HFFc6 (cell line): ENCODE results near the gene CRAMP1. TPM values are rescaled to one million over a fixed set of nuclear protein-coding genes. Genes with fewer than 3 reads are reported as not detected.

Experiments used
- DNase-seq: peaks from one replicate; pipeline ENCODE4 v3.0.0-alpha.2; 2018
- H3K27ac Mint-ChIP-seq: 2 replicates; pipeline ENCODE4 v1.8.0; 2020; ENCODE audit warnings: mild to moderate bottlenecking, mixed read lengths
- H3K27me3 Mint-ChIP-seq: 2 replicates; pipeline ENCODE4 v1.8.0; 2021; ENCODE audit warnings: mild to moderate bottlenecking, moderate library complexity, mixed read lengths; ENCODE audit not compliant: insufficient read depth
- H3K36me3 Mint-ChIP-seq: 2 replicates; pipeline ENCODE4 v1.8.0; 2021; ENCODE audit warnings: low read depth, mixed read lengths
- H3K4me1 Mint-ChIP-seq: 2 replicates; pipeline ENCODE4 v1.8.0; 2020; ENCODE audit warnings: low read depth, mixed read lengths
- H3K4me3 Mint-ChIP-seq: 2 replicates; pipeline ENCODE4 v1.8.0; 2020; ENCODE audit warnings: mild to moderate bottlenecking, moderate library complexity, mixed read lengths
- H3K9me3 Mint-ChIP-seq: 2 replicates; pipeline ENCODE4 v1.8.0; 2020; ENCODE audit warnings: mild to moderate bottlenecking, mixed read lengths
- CTCF ChIP-seq: fragments of 200-600 bp; sonication (generic); IDR thresholded peaks from 2 replicates; pipeline ENCODE4 v1.5.0; 2021; ENCODE audit warnings: antibody characterized with exemption, mild to moderate bottlenecking
- total RNA-seq, 6 experiments: library from RNA; stranded (reverse); fragmentation: NEBNext Ultra II Directional; extraction: Animal tissue kit (Norgen Biotek cat#: 25700); gene quantifications; 2 replicates in 1 of 6; 3 replicates in 5 of 6; pipeline ENCODE4 v1.2.3, GENCODE V29; 2021

Gene CRAMP1
- total RNA-seq, 6 experiments from 2014 or later: 10.7 to 14.2 (median 12.4) TPM

DNA sequence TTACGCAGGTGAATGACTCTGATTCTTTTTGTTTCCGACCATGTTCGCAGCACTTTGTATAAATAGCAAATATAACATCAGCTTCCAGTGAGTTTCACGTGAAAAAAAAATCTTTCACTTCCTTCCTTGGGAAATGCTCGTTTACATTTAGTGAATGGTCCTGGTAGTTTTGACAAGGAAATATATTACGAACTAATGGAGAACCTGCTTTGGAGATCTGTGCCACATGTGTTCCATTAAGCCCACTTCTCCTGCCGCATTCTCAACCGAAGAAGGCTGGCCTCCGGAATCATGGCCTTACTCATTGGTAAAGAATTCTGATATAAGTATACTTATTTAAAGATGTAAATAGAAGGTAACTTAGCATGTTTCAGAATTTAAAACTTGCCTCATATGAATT is 3.6 kb downstream of the CRAMP1 start:
- Mint-ChIP-seq H3K36me3 (peaks cover 10% of the 10 kb centered on the region; the same call in 1 of the 2 replicates), H3K27me3 (peaks cover 4% of the 10 kb centered on the region), H3K4me1 (peaks cover 22% of the 10 kb centered on the region), H3K9me3 (no peaks in the 10 kb centered on the region), H3K4me3 (peak overlapping the region; percentile 88), H3K27ac (peak overlapping the region; percentile 82)
- no peak for DNase-seq
- no peak for TF ChIP-seq CTCF

- Mint-ChIP-seq H3K27me3 (no peaks in the 10 kb centered on the region; the same call in 1 of the 2 replicates), H3K4me1 (peaks cover 15% of the 10 kb centered on the region), H3K9me3 (no peaks in the 10 kb centered on the region), H3K36me3 (peaks cover 12% of the 10 kb centered on the region; the same call in 1 of the 2 replicates), H3K27ac (no peak overlapping the region), H3K4me3 (no peak overlapping the region)
- DNase-seq: no peak
- no peak for TF ChIP-seq CTCF
Measured at GRCh38 chr16:1619976-1620375, 7.8 kb downstream of the CRAMP1 start.

DNA sequence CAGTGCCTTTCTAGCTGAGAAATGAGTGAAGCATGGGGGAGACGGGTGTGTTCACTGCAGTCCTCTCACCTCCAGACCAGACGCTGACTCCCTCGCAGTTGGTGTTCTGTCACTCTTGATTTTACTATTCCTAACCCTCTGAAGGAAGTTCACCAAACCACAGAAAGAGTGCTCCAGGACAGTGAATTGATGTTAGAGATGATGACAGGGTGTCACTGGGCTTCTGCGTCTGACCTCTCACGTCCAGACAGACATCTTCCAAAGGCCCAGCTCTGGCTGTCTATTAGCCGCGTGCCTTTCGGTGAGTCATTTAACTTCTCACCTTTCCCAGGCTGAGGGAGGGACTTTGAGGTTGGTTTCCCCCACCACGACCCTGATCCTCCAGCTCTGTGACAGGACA is 8.2 kb downstream of the CRAMP1 start:
- H3K36me3 Mint-ChIP-seq: peaks cover 8% of the 10 kb centered on the region; the same call in 1 of the 2 replicates
- H3K4me3 Mint-ChIP-seq: no peak overlapping the region
- H3K27ac Mint-ChIP-seq: no peak overlapping the region

GRCh38 chr16:1621851-1622250 is 9.7 kb downstream of the CRAMP1 start:
- Mint-ChIP-seq H3K4me1 (no peaks in the 10 kb centered on the region), H3K36me3 (peaks cover 9% of the 10 kb centered on the region; the same call in 1 of the 2 replicates), H3K9me3 (no peaks in the 10 kb centered on the region), H3K27me3 (no peaks in the 10 kb centered on the region; the same call in 1 of the 2 replicates), H3K4me3 (no peak overlapping the region), H3K27ac (no peak overlapping the region)
- DNase-seq: no peak
- no peak for TF ChIP-seq CTCF

More for the DNA sequence above, 8.2 kb downstream of the CRAMP1 start:
- no peak for TF ChIP-seq CTCF
- no peak for DNase-seq
- Mint-ChIP-seq H3K9me3 (no peaks in the 10 kb centered on the region), H3K27me3 (no peaks in the 10 kb centered on the region; the same call in 1 of the 2 replicates), H3K4me1 (peaks cover 11% of the 10 kb centered on the region)

- Mint-ChIP-seq H3K36me3 (peaks cover 9% of the 10 kb centered on the region; the same call in 1 of the 2 replicates), H3K27me3 (no peaks in the 10 kb centered on the region), H3K9me3 (no peaks in the 10 kb centered on the region), H3K4me3 (no peak overlapping the region), H3K4me1 (no peaks in the 10 kb centered on the region), H3K27ac (no peak overlapping the region)
- DNase-seq: no peak
- no peak for TF ChIP-seq CTCF
Measured at GRCh38 chr16:1626327-1626726, 14.2 kb downstream of the CRAMP1 start.

GRCh38 chr16:1626776-1627175 is 14.6 kb downstream of the CRAMP1 start:
- Mint-ChIP-seq H3K36me3 (peaks cover 14% of the 10 kb centered on the region), H3K4me3 (no peak overlapping the region), H3K27me3 (no peaks in the 10 kb centered on the region), H3K27ac (no peak overlapping the region), H3K4me1 (no peaks in the 10 kb centered on the region), H3K9me3 (no peaks in the 10 kb centered on the region)
- DNase-seq: no peak
- no peak for TF ChIP-seq CTCF
